Endothelial cell (in vitro differentiated cells): ENCODE results near the gene CAPN12. TPM values are rescaled to one million over a fixed set of nuclear protein-coding genes. Genes with fewer than 3 reads are reported as not detected.
"Not testable (repeated sequence)": the region's sequence is repeated elsewhere in the genome, so short reads cannot be mapped to it uniquely, and the experiment has no call there.

Experiments
- DNase-seq: peaks from one replicate; pipeline ENCODE4 v3.0.0; 2021; ENCODE audit warnings: low spot score
- H3K27ac Mint-ChIP-seq: one replicate; pipeline ENCODE4 v1.8.0; 2021; ENCODE audit warnings: mixed read lengths, inconsistent platforms; ENCODE audit not compliant: unreplicated experiment
- H3K27me3 Mint-ChIP-seq: one replicate; pipeline ENCODE4 v1.8.0; 2021; ENCODE audit warnings: mild to moderate bottlenecking, moderate library complexity, mixed read lengths, inconsistent platforms; ENCODE audit not compliant: unreplicated experiment
- H3K36me3 Mint-ChIP-seq: one replicate; pipeline ENCODE4 v1.8.0; 2021; ENCODE audit warnings: mild to moderate bottlenecking, low read depth, mixed read lengths, inconsistent platforms; ENCODE audit not compliant: unreplicated experiment
- H3K4me1 Mint-ChIP-seq: one replicate; pipeline ENCODE4 v1.8.0; 2021; ENCODE audit warnings: mild to moderate bottlenecking, mixed read lengths, inconsistent platforms; ENCODE audit not compliant: unreplicated experiment
- H3K4me3 Mint-ChIP-seq: one replicate; pipeline ENCODE4 v1.8.0; 2021; ENCODE audit warnings: mild to moderate bottlenecking, mixed read lengths, inconsistent platforms; ENCODE audit not compliant: unreplicated experiment
- H3K9me3 Mint-ChIP-seq: one replicate; pipeline ENCODE4 v1.8.0; 2021; ENCODE audit warnings: mixed read lengths, inconsistent platforms; ENCODE audit not compliant: unreplicated experiment
- CTCF ChIP-seq: fragments of 200-600 bp; sonication (generic); IDR thresholded peaks from one replicate; pipeline ENCODE4 v1.5.0; 2021; ENCODE audit warnings: antibody characterized with exemption; ENCODE audit not compliant: unreplicated experiment
- total RNA-seq: library from RNA; stranded (reverse); fragmentation: NEBNext Ultra II Directional; extraction: Animal tissue kit (Norgen Biotek cat#: 25700); gene quantifications from one replicate; pipeline ENCODE4 v1.2.1, GENCODE V29; 2021; ENCODE audit not compliant: unreplicated experiment

The CAPN12 gene
- total RNA-seq, 1 donor from 2014 or later, result 2.9 TPM

- H3K9me3 Mint-ChIP-seq, result no peaks in the 10 kb centered on the region
- no peak for TF ChIP-seq CTCF
- no peaks in the 10 kb centered on the region for H3K36me3 Mint-ChIP-seq
- H3K4me1 Mint-ChIP-seq, result peaks cover 14% of the 10 kb centered on the region
- no peak for DNase-seq
- H3K27me3 Mint-ChIP-seq, result peaks cover 7% of the 10 kb centered on the region
- peak within 1 kb of the TSS; percentile 84 for H3K27ac Mint-ChIP-seq
- H3K4me3 Mint-ChIP-seq, result no peak within 1 kb of the TSS
Measured at GRCh38 chr19:38788478-38789243, 44.4 kb upstream of the CAPN12 start, which contains the start of gene LGALS7B. TSS of gene LGALS7B (plus strand) at chr19:38789200. CDS start at chr19:38789227, 27 bp downstream.

GRCh38 chr19:38786572-38787265, 42.4 kb upstream of the CAPN12 start:
- no peaks in the 10 kb centered on the region for H3K36me3 Mint-ChIP-seq
- peaks cover 8% of the 10 kb centered on the region for H3K4me1 Mint-ChIP-seq
- no peak overlapping the region for H3K27ac Mint-ChIP-seq
- H3K27me3 Mint-ChIP-seq, result peaks cover 7% of the 10 kb centered on the region
- H3K9me3 Mint-ChIP-seq, result no peaks in the 10 kb centered on the region
- no peak for DNase-seq
- TF ChIP-seq CTCF, result no peak
- no peak overlapping the region for H3K4me3 Mint-ChIP-seq

- not testable (repeated sequence) for H3K36me3 Mint-ChIP-seq, H3K27ac Mint-ChIP-seq, H3K4me3 Mint-ChIP-seq, H3K9me3 Mint-ChIP-seq, H3K4me1 Mint-ChIP-seq, DNase-seq, H3K27me3 Mint-ChIP-seq
Measured at GRCh38 chr19:38786061-38786460, 41.8 kb upstream of the CAPN12 start.

- DNase-seq, result no peak
- no peaks in the 10 kb centered on the region for H3K9me3 Mint-ChIP-seq
- no peaks in the 10 kb centered on the region for H3K36me3 Mint-ChIP-seq
- peaks cover 8% of the 10 kb centered on the region for H3K4me1 Mint-ChIP-seq
- no peak overlapping the region for H3K27ac Mint-ChIP-seq
- H3K27me3 Mint-ChIP-seq, result peaks cover 7% of the 10 kb centered on the region
- no peak for TF ChIP-seq CTCF
- no peak overlapping the region for H3K4me3 Mint-ChIP-seq
Measured at GRCh38 chr19:38785187-38785699, 41.0 kb upstream of the CAPN12 start.

GRCh38 chr19:38784224-38784623, 40.0 kb upstream of the CAPN12 start:
- DNase-seq, result no peak
- peaks cover 7% of the 10 kb centered on the region for H3K27me3 Mint-ChIP-seq
- H3K27ac Mint-ChIP-seq, result no peak overlapping the region
- no peaks in the 10 kb centered on the region for H3K9me3 Mint-ChIP-seq
- H3K4me1 Mint-ChIP-seq, result peaks cover 8% of the 10 kb centered on the region
- no peak for TF ChIP-seq CTCF
- H3K36me3 Mint-ChIP-seq, result no peaks in the 10 kb centered on the region
- no peak overlapping the region for H3K4me3 Mint-ChIP-seq

- not testable (repeated sequence) for H3K9me3 Mint-ChIP-seq, DNase-seq, H3K4me3 Mint-ChIP-seq
Measured at GRCh38 chr19:38782212-38782611, 37.9 kb upstream of the CAPN12 start.

More at GRCh38 chr19:38782212-38782611, 37.9 kb upstream of the CAPN12 start:
- H3K4me1 Mint-ChIP-seq, H3K27me3 Mint-ChIP-seq, H3K27ac Mint-ChIP-seq, H3K36me3 Mint-ChIP-seq: not testable (repeated sequence)
